T1000 (cell line): ENCODE measurements around the gene NDUFB2.
"Not testable (repeated sequence)": the region's sequence is repeated elsewhere in the genome, so short reads cannot be mapped to it uniquely, and the experiment has no call there.

ENCODE experiments used
- DNase-seq: peaks from one replicate; lab custom pipeline; 2025; ENCODE audit warnings: mixed read lengths; lab: John Stamatoyannopoulos, UW

The NDUFB2 gene

GRCh38 chr7:140734096-140734495 lies 37.6 kb downstream of the NDUFB2 start:
- DNase-seq = no peak

- DNase-seq = no peak
These were observed 38.2 kb downstream of the NDUFB2 start for GRCh38 chr7:140734729-140735128.

- no peak for DNase-seq
These were observed 41.8 kb downstream of the NDUFB2 start for GRCh38 chr7:140738280-140738679.

GRCh38 chr7:140743255-140743654 lies 46.7 kb downstream of the NDUFB2 start:
- DNase-seq = not testable (repeated sequence)

- no peak for DNase-seq
These were observed 47.5 kb downstream of the NDUFB2 start for GRCh38 chr7:140744005-140744404.

- DNase-seq = no peak
These were observed 49.0 kb downstream of the NDUFB2 start for GRCh38 chr7:140745266-140746058.

- DNase-seq = no peak
These were observed 50.2 kb downstream of the NDUFB2 start for GRCh38 chr7:140746751-140747150.

GRCh38 chr7:140752533-140752932 lies 56.0 kb downstream of the NDUFB2 start:
- DNase-seq = no peak

GRCh38 chr7:140754506-140754905 lies 58.0 kb downstream of the NDUFB2 start:
- DNase-seq = no peak
